Left cardiac atrium (tissue), 4 donors: ENCODE results near the gene WDR93. TPM values are rescaled to one million over a fixed set of nuclear protein-coding genes. Genes with fewer than 3 reads are reported as not detected.
"Not testable (repeated sequence)": the region's sequence is repeated elsewhere in the genome, so short reads cannot be mapped to it uniquely, and the experiment has no call there.

Experiments used
- ATAC-seq, 2 donors: fragments of 200-7000 bp; cut with Tn5 transposase; one replicate each; pipeline ENCODE4 v1.9.1; 2020; ENCODE audit warnings: mild to moderate bottlenecking in 2 of 2, moderate library complexity in 2 of 2
- DNase-seq: peaks from one replicate; pipeline ENCODE4 v3.0.0-alpha.2; 2020
- intact Hi-C, 2 donors: fragments of 100-400 bp; cut with DNase I; formaldehyde crosslinking; loops; one replicate each; pipeline versions ENCODE4 v1.14.1 to v1.15.1; 2022 to 2023
- total RNA-seq, 2 donors: library from RNA; stranded (reverse); fragmentation: NEBNext Ultra II Directional; extraction: Animal tissue kit (Norgen Biotek cat#: 25700); gene quantifications; one replicate each; pipeline ENCODE4 v1.2.1, GENCODE V29; 2021
- donor health status: DM: no; HTN: yes; CAD: no.
- donor health status: DM: no; HTN: yes; CAD: no; lungs with severe emphysema.
- donor health status: DM: yes; HTN: yes; CAD: no.
- donor health status: Dilated cardiomyopathy.

WDR93 gene
- total RNA-seq, 2 donors from 2014 or later, result not detected

DNA sequence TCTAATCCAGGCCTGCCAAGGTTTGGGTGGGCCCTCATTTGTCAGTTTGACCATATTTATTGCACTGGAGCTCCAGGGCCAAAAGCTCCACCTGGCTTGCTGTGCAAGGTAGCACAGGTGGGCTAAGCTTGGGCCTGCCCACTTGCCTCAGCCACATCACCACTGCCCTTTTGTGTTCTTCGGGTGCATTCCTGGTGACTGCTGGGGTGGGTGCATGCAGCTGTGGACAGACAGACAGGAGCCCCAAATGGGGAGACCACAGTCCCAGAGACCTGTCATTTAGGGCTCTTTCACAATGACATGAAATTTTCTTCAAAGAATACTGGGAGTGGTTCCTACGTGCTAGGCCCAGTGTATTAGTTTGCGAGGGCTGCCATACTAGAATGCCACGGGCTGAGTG, 88.2 kb downstream of the WDR93 start:
- DNase-seq, result no peak
- ATAC-seq, result no peak
- intact Hi-C loops, result no loop called here

GRCh38 chr15:89780601-89781000, 90.0 kb downstream of the WDR93 start:
- DNase-seq, result no peak
- ATAC-seq, result no peak
- intact Hi-C loops, result no loop called here

DNA sequence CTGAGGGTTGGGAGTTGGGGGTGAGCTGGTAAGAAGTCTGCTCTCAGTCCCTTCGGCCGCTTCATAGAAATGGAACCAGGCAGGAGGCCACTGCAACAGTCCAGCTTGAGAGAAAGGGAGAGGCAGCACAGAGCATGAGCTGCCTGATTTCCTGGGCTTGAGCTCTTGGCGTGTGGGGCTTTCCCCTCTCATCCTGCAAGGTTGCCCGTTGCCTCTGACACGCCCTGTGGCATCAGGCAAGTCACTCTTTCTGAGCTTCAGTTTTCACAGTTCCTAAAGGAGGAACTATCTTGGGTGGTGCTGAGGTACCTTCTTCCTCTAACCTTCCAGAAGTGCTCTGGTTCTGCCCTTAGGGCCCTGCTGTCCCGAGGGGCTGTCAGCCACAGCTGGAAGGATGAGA, 90.4 kb downstream of the WDR93 start:
- ATAC-seq, result no peak
- intact Hi-C loops, result no loop called here
- no peak for DNase-seq

DNA sequence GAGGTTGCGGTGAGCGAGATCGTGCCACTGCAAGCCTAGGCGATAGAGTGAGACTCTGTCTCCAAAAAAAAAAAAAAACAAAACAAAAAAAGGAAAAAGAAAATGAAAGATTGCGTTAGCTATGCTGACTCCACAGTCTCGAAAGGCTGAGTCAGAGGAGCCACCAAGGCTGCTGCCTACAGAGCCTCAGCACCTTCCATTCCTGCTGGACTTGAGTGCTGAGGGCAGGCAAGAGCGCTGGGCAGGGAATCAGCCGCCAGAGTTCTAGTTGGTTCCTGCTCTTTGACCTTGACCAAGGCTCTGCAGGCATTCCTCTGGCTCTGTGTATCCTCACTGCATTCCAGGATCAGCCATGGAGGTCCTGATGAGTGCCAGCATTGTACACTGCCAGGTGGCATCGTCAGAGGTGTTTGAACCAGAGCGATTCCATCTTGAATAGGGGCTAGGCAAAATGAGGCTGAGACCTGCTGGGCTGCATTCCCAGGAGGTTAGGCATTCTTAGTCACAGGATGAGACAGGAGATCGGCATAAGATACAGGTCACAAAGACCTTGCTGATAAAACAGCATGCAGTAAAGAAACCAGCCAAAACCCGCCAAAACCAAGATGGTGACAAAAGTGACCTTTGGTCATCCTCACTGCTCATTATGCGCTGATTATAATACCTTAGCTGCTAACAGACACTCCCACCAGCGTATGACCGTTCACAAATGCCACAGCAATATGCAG, 91.4 kb downstream of the WDR93 start:
- ATAC-seq (peak in 1 of 2 donors; percentile 24), DNase-seq (no peak)
- intact Hi-C loops, result no loop called here

DNA sequence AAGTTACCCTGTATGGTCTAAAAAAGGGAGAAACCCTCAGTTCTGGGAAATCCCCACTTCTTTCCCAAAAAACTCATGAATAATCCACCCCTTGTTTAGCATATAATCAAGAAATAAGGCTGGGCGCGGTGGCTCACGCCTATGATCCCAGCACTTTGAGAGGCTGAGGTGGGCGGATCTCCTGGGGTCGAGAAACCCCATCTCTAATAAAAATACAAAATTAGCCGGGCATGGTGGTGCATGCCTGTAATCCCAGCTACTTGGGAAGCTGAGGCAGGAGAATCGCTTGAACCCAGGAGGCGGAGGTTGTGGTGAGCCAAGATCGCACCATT, 92.0 kb downstream of the WDR93 start:
- ATAC-seq, DNase-seq, intact Hi-C loops: not testable (repeated sequence)

DNA sequence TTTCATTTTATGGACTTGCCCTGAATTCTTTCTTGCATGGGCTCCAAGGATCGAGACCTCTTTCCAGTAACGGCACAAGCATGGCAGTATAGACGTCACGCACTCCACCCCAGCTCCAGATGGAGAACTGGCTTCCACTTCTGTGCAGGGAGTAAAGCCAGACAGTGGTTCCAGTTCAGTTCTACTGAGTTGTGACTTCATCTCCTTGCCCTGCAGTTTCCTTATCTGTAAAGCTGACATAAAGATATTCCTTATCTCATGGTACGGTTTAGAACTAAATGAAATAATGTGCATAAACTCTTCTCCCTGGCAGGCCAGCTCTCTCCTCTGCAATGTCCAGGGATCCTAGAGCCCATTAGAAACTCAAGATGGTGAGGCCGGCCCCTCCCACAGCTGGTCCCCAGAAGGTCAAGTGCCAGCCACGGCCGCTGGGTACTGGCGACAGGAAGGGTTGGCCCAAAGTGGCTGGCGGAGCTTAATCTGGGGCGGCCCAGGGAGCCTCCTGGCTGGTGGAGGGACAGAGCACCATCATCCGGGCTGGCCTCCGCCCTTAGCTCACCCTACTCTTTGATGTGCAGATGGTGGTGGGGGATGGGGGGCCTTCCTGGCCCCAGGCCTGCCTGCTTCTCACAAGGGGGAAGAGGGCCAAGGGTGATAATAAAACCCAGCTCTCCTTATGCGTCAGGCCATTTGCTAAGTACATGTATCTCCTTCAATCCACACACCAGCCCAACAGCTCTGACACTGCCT, 92.7 kb downstream of the WDR93 start:
- intact Hi-C loops, result no loop called here
- no peak for DNase-seq
- ATAC-seq, result peak; percentile 61 to 78

DNA sequence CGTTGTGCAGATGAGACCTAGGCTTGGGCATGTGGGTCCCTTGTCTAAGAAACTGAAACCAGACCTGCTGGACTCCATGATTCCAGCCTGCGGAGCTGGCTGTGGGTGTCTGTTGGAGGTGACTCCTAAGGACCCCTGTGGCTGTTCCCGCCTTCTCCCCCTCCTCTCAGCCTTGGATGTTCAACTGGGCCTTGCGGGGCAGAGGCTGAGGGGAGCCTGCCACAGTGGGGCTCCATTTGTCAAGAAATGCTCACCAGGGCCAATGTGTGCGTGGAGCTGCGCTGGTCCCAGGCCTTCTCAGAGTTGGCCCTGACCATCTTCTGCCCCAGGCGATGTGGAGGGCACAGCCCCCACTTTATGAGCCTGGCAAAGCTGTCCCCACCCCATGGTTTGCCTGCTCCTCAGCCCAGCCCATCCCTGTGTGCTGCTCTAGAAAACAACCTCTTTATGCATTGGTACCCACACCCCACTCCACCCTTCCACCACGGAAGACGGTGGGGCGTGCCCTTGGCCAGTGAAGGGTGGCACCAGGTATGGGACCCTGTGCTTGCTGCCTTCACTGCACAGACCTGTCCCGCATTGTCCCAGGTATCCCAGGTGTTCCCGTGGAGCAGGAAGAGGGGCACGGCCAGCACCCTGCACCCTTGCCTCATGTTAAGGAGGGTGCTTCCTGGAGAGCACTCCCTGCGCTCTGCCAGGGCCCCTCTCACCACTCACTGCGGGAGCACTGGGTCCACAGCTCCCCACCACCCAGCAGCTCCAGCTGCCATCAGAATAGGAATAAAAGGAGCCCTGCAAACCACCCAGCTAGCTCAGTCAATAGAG, 93.5 kb downstream of the WDR93 start:
- intact Hi-C loops, result no loop called here
- ATAC-seq (no peak), DNase-seq (no peak)

DNA sequence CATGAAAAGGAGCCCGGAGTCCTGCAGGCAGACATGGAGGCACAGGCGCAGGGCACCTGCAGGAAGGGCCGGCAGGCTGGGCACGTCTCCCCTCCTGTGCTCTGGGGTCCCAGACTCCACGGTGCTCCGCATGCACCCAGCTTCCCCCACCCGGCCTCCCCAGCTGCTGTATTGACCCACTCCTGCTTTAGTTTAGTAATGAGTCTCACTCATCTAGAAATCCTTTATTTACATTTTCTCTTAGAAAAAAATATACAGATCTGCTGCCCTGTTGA, 94.0 kb downstream of the WDR93 start:
- ATAC-seq (no peak), DNase-seq (no peak)
- intact Hi-C loops, result no loop called here

- intact Hi-C loops, result no loop called here
- no peak for DNase-seq
- ATAC-seq, result no peak
Observed at GRCh38 chr15:89785064-89785773, 94.6 kb downstream of the WDR93 start.

DNA sequence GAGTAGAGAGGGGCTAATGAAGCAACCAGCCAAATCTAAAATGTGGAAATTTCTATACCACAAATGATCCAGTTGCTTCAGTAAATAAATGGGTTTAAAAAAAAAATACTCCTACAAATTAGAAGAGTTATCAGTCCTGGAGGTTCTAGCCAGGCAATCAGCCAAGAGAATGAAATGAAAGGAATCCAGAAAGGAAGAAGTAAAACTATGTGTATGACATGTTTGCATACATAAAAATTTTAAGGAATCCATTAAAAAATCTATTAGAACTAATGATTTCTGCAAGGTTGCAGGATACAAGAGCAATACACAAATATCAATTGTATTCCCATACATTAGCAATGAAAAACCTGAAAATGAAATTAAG, 95.1 kb downstream of the WDR93 start:
- no peak for DNase-seq
- ATAC-seq, result no peak
- intact Hi-C loops, result no loop called here

GRCh38 chr15:89787944-89788343, 97.3 kb downstream of the WDR93 start:
- ATAC-seq (no peak), DNase-seq (no peak)
- intact Hi-C loops, result no loop called here

DNA sequence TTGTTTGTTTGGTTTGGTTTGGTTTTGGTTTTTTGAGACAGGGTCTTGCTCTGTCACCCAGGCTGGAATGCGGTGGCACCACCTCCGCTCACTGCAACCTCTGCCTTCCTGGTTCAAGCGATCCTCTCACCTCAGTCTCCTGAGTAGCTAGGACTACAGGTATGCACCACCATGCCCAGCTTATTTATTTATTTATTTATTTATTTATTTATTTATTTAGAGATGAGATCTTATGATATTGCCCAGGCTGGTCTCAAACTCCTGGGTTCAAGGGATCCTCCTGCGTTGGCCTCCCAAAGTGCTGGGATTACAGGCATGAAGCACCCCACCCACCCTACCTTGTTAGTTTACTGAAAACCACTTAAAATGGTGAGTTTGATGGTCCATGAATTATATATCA, 98.0 kb downstream of the WDR93 start:
- DNase-seq, intact Hi-C loops, ATAC-seq: not testable (repeated sequence)

GRCh38 chr15:89790206-89790605, 99.6 kb downstream of the WDR93 start:
- no peak for ATAC-seq
- intact Hi-C loops, result no loop called here
- DNase-seq, result no peak

DNA sequence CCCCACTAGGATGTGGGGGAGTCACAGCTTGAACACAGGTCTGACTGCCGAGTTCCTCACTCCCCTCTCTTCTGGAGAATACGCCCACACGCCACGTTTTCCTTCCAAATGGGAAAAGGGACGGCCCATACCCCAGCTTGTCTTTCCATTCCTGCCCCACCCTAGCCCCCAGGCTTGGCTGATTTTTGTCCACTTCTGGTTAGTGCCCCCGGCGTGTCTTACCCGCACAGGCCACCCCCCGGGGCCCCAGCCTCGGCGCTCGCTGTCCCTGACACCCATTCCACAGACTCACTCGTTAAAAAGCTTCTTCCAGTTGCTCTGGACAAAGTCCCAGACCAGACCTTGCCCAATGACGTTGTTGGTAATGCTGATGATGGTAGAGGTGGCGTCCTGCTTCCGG, 100.0 kb downstream of the WDR93 start:
- ATAC-seq (no peak), DNase-seq (no peak)
- intact Hi-C loops, result no loop called here

- no peak for ATAC-seq
- DNase-seq, result no peak
- intact Hi-C loops, result loop anchor here in 1 of 2 donors (2.0 kb wide), 1 partner anchor 23 kb away; the partner anchor contains the start of gene ANPEP
Observed at GRCh38 chr15:89792106-89792805, 101.6 kb downstream of the WDR93 start.
